PFSK-1 (cell line): Measurements from ENCODE around the gene ATP5MC2.

Experiments used
- POLR2AphosphoS5 ChIP-seq: IDR thresholded peaks from 2 replicates; pipeline ENCODE4 v1.6.1; 2012; ENCODE audit warnings: low read depth, mild to moderate bottlenecking, control low read depth, low read length, moderate library complexity
- TAF1 ChIP-seq: IDR thresholded peaks from 2 replicates; pipeline ENCODE4 v1.6.1; 2012; ENCODE audit warnings: low read length, control low read depth, borderline replicate concordance; ENCODE audit not compliant: insufficient read depth
- TF ChIP-seq, protein P1 (sequence below), 2 experiments: IDR thresholded peaks; 2 replicates each; pipeline versions ENCODE4 v1.6.1 to v1.8.0; 2011 to 2012; ENCODE audit warnings: low read depth in 2 of 2, low read length in 2 of 2, control low read depth in 1 of 2, inconsistent platforms in 1 of 2, mild to moderate bottlenecking in 1 of 2, moderate library complexity in 1 of 2; ENCODE audit not compliant: insufficient read depth in 1 of 2

DNA sequence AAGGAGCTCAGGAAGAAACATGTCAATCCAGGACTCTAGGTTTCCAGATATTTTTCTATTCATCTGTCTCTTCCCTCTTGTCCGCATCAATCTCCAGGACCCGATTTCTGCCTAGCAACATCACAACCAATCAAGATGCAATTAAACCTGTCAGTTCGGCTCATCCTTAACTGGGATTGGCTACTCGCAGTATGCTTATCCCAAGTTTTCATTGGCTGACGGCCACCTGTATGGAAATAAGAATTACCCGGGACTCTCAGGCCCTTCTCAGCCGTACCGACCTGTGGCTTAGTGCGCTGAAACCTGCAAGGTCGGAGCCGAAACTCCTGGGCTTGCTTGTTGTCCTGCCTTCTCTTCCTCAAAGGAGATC lies 20.4 kb upstream of the ATP5MC2 start:
- no peak for TF ChIP-seq TAF1
- TF ChIP-seq, protein P1, sequence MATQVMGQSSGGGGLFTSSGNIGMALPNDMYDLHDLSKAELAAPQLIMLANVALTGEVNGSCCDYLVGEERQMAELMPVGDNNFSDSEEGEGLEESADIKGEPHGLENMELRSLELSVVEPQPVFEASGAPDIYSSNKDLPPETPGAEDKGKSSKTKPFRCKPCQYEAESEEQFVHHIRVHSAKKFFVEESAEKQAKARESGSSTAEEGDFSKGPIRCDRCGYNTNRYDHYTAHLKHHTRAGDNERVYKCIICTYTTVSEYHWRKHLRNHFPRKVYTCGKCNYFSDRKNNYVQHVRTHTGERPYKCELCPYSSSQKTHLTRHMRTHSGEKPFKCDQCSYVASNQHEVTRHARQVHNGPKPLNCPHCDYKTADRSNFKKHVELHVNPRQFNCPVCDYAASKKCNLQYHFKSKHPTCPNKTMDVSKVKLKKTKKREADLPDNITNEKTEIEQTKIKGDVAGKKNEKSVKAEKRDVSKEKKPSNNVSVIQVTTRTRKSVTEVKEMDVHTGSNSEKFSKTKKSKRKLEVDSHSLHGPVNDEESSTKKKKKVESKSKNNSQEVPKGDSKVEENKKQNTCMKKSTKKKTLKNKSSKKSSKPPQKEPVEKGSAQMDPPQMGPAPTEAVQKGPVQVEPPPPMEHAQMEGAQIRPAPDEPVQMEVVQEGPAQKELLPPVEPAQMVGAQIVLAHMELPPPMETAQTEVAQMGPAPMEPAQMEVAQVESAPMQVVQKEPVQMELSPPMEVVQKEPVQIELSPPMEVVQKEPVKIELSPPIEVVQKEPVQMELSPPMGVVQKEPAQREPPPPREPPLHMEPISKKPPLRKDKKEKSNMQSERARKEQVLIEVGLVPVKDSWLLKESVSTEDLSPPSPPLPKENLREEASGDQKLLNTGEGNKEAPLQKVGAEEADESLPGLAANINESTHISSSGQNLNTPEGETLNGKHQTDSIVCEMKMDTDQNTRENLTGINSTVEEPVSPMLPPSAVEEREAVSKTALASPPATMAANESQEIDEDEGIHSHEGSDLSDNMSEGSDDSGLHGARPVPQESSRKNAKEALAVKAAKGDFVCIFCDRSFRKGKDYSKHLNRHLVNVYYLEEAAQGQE (IDR thresholded peaks at IDR 0.05; ENCODE audit: insufficient read depth in 1 of 2, low read depth in 2 of 2, low read length in 2 of 2) = no peak
- no peak for TF ChIP-seq POLR2AphosphoS5
